ENCODE data around the gene NTF4.

- TF ChIP-seq CTCF (conservative IDR thresholded peaks at IDR 0.05; ENCODE audit: low read depth, low read length) (no peak), EZH2 (IDR thresholded peaks at IDR 0.05; ENCODE audit: borderline replicate concordance, low read depth, low read length, poor library complexity, severe bottlenecking) (no peak)
These were observed 4.4 kb upstream of the NTF4 start for GRCh38 chr19:49069026-49069425.

Measured in A673 (cell line).